ENCODE measurements around the gene MORN1.
"Not testable (repeated sequence)": the region's sequence is repeated elsewhere in the genome, so short reads cannot be mapped to it uniquely, and the experiment has no call there.

Gene MORN1

GRCh38 chr1:2335721-2336455, 55.5 kb downstream of the MORN1 start:
- no peak for DNase-seq

GRCh38 chr1:2334883-2335534, 56.3 kb downstream of the MORN1 start:
- no peak for DNase-seq

- DNase-seq: no peak
These were observed 57.0 kb downstream of the MORN1 start for GRCh38 chr1:2334366-2334765.

- DNase-seq: not testable (repeated sequence)
These were observed 59.8 kb downstream of the MORN1 start for GRCh38 chr1:2331580-2331979.

DNA sequence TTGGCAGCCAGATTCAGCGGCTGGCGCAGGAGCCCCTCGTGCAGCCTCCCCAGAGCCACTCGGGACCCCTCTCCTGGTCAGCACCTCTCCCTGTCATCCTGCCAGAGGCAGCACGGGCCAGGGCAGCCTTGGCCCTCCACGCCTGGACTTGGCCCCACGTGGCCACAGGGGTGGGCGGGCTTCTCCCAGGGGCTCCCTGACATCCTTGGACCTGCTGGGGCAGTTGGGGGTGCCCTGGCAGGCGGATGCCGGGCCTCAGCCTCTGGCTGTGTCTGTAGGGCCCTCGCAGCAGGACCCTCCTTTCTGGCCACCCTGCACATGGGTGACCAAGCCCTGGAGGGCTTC, 60.2 kb downstream of the MORN1 start:
- no peak for DNase-seq

DNA sequence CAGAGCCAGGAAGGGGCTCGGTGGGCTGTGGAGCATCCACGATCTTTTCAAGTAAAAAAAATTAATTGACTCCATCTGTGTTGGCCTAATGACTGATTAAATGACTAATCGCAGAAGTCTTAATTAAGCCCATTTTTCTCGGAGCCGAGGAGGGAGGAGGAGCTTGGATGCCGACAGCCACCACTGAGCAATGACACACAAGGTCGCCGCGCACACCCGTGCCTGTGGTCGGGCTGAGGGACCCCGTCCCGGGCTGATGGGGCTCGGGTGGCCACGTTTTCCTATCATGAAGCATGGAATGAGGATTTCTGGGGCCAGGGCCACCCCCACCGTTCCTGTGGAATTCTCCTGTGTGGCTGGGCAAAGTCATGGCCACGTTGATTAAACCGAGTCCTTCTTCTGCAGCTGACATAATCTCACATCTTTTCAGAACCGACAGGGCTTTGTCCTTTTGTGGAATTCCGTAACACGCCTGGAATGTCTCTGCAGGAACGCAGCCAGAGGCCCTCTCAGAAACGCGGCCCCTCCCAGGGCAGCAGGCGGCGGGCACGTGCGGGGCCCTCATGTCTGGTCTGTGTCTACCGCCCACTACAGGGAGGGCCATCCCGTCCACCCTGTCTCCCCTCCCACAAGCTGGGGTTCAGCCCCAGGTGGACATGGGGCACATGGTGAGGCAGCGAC, 60.7 kb downstream of the MORN1 start:
- no peak for DNase-seq

DNA sequence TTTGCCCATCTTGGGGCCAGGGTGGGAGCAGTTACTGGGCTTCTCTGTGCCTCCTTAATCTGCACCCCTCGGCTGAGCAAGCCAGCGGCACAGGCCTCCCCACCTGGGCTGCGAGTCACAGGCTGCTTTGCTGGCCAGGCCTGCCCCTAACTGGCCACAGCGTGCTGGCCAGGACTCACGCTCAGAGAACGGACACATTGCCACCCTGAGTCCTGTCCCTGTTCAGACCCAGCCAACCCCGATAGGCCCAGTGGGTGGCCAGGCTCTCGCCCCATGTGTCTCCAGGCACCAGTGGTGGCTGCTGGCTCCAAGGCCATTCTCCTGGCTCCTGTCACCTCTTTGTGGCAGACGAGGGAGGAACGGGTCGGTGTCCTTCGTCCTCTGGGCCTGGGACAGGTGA, 61.3 kb downstream of the MORN1 start:
- no peak for DNase-seq

DNA sequence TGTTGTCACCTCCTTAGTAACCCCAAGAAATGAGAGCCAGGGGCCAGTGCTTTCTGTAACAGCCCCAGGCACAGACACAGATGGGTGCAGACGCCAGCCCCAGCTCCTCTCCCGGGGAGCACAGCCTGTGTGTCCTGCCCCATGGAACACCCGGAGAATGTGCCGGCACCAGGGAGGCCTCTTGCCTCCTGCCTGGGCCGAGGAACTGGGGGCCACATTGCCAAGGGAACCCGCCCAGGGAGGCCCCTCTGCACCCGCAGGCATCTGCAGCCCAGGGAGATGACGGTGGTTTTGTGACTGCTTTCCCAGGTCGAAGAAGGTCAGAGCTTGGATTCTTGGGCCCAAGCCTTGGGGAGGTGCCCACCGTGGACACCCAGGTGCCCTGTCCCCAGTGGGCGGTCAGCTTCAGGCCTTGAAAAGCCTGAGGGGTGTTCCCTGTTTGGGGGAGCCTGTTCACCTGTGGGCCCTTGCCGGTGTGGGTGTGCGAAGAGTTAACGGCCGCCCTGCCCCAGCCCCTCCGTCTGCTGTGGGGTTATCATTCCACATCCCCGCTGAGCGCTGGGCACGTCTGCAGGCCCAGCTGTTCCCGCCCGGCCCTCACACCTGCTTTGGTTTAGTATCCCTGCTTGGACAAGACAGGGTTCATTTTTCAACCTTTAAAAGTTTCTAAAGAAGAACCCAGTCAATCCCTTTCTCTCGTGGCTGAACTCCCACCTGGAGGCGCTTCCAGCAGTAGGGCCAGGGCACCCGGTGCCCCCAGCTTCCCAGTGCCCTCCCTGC, 62.5 kb downstream of the MORN1 start:
- DNase-seq: no peak

- no peak for DNase-seq
These were observed 63.5 kb downstream of the MORN1 start for GRCh38 chr1:2327841-2328240.

DNA sequence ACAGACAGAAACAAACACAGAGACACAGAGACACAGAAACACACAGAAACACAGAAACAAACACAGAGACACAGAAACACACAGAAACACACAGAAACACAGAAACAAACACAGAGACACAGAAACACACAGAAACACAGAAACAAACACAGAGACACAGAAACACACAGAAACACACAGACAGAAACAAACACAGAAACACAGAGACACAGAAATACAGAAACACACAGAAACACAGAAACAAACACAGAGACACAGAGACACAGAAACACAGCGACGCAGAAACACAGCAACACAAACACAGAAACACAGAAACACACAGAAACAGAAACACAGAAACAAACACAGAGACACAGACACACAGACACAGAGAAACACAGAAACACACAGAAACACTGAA, 64.2 kb downstream of the MORN1 start:
- not testable (repeated sequence) for DNase-seq

GRCh38 chr1:2326524-2326923, 64.8 kb downstream of the MORN1 start:
- DNase-seq: no peak

DNA sequence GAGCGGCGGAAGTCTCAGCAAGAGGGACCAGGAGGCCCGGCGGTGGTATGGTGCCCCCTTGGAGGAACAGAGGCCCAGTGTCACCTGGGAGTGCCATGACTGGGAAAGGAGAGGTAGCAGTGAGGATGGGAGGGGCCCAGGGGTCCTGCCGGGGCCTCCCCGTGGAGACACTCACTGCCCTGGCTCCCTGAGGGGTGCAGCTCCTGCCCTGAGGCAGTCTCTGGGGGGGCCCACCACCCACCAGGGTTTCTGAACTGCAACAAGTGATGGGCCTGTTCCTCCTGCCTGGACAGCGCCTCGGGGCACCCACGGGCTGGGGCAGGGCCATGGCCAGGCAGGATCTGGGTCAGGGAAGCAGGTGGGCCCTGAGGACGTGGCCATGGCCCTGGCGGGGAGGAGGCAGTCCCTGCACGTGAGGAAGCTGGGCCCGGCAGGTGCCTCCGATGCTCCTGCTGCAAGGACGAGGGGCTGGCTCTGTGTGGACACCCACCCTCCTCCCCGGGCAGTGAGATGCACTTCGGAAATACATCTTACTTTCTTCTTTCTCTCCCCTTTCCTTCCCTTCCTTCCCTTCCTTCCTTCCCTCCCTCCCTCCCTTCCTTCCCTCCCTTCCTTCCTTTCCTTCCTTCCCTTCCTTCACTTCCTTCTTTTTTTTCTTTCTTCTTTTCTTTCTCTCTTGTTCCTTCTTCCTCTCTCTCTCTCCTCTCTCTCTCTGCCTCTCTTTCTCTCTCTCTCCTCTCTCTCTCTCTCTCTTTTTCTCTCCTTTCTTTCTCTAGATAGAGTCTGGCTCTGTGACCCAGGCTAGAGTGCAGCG, 66.6 kb downstream of the MORN1 start:
- DNase-seq: no peak

DNA sequence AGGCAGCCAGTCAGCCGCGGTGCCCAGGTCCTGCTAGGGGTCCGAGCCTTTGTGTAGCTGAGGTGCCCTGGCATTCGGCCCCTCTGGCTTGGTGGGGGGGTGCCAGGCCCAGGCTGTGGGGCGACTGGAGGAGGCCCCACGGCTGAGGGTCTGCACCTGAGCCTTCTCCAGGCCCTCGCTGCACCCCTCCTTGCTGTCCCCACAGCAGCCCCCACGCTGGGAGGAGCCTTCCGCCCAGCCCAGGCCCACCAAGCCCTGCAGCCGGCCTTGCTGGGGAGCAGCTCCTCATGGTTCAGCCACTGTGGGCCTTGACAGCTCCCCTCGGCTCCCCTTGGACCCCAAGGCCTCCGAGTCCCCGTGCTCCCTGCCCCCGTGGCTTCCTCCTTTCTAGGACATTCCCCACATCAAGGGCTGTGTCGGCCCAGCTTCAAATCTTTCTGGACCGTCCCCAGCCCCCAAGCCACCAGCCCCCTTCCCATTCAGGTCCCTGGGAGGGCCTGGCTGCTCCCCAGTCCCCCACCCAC, 67.8 kb downstream of the MORN1 start:
- DNase-seq: no peak

DNA sequence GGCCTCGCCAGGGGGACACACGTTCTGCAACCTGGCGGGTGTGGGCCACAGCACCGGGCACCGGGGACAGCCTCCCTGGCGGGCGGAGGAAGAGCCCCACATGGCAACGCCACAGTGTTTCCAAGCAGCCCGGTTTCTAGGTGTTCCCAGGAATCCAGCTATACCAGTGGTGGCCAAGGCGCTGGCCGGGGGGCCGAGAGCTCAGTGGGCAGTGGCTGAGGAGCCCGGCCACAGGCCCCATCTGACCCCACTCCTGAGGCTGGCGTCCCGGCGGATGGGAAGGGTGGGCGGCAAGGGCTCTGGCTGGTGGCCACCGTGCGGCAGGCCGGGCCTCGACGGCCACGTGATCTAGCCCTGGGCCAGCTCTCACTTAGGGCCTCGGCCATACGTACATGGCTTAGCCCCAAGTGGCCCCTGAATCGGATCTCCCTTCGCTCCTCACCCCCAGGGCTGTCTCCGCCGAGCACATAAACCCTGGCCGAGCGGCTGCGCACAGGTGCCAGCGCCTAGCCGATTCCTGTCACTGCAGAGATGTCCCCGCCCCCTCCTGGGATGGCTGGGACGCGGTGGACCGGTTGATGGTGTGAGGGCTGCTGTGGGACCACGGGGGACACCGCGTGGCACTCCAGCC, 68.7 kb downstream of the MORN1 start:
- DNase-seq: no peak

DNA sequence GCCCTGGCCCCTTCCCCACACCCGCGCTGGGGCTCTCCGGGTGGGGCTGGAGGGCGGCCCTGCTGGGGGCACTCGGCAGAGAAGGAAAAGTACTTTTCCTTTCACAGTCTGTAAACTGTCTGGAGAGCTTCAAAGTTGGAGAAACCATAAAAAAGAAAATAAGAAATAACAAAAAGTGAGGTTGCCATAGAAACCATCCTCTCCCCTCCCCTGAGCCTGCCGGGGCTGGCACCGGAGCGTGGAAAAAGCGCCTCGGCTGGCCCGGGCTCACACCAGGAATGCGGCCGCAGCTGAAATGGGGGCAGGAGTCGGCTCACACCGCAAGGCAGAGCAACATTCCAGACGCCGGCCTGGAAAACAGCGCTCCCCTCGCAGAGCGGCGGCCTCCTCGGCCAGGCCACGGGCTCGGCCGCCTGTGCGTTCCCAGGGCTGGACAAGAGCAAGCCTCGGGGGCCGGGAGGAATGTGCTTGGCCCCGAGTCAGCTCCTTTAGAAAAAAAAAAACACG, 69.2 kb downstream of the MORN1 start:
- no peak for DNase-seq

DNA sequence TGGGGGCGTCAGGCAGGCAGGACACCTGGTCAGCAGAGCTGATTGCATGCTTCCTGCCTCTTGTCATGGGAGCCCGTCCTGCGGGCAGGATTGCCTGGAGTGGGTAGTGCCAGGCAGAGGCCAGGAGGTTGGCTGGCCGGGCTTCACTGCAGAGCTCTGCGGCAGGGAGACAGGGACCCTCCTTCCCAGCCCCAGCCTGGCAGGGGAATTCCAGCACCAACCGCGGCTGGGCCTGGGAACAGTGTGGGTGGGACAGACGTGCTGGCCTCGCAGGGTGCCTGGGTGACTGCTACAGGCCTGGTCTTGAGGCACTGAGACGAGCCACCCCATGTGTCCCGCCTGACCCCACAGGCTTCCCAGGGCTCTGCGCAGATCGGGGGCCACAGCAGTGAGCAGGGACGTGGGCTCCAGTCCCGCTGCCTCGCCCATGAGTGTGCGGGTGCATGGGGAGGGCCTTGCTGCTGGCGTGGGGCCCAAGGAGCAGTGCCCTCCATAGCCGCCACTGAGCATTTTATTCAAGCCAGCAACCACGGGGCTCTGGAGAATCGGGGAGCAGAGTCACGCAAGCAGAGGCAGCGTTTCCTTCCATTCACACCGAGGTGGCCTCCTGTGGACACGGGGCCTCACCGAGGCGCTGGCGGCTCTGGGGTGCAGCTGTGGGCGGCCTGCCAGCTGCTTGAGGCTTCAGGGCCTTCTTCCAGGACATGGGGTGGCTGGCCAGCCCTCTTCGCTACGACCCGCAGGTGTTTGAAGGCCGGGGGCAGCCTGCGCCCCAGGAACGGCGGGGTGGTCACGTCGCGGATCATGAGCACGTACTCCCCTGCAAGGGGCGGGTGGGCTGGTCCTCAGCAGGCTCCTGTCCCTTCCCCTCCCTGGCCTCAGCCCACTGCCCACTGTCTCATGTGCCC, 70.3 kb downstream of the MORN1 start:
- DNase-seq: no peak

DNA sequence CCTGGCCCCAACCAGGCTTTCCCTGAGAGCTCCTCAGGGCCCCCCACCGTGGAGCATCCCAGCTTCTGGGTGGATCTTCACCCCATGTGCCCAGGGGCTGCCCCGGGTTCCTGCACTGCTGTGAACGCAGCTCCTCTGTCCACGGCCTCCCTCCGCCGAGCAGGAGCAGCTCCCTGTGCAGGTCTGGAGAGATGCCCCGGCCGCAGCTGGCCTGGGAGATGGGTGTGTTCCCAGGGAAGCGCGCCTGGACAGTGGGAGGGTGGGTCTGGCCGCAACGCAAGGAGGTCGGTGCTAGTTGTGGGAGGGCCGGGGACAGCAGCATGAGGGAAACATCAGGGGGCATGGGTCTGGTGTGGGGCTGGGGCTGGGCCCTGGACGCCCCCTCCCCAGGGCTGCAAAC, 71.3 kb downstream of the MORN1 start:
- no peak for DNase-seq

- no peak for DNase-seq
These were observed 72.1 kb downstream of the MORN1 start for GRCh38 chr1:2319291-2319690.

DNA sequence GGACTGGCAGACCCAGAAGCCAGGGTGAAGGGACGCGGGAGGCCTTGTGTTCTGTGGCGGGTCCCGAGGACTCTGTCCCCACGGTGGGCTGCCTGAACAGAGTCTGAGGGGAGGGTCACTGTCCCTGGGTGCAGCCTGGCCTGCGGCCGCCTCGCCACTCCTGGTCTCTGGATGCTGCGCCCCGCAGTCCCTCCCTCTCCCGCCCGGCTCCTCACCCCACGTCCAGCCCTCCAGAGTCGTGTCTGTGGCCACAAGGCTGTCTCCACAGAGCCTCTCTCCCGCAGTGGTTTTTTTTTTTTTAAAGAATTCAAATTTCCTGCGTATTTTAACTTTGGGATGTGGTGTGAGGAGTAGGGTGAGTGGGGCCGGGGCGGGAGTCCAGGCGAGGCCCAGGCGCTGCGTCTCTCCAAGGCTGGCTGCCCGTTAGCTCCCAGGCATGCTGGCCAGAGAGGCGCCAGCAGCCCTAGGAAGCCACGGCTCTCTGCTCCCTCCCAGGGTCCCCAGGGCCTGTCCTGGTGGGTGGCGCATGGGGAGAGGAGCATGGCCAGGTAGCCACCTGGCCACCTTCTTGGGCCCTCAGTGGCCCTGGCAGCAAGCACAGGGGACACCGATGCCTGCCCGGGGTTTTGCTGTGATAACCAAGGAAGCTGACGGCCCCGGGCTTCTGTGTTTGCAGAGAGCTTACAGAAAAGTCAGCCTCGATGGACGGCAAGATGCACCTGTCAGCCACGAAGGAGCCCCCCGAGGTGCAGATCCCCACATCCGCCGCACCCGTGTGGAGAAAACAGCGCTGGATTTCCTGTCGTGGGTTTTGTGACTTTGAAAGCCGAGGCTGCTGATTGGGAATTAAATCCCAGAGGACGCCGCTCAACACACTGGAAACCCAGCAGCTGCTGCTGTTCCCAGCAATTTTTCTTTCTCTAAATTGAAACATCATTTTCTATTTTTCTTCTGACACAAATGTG, 72.8 kb downstream of the MORN1 start:
- no peak for DNase-seq

All from T-helper 1 cell (primary cell).